ENCODE data around the gene MCFD2.

DNA sequence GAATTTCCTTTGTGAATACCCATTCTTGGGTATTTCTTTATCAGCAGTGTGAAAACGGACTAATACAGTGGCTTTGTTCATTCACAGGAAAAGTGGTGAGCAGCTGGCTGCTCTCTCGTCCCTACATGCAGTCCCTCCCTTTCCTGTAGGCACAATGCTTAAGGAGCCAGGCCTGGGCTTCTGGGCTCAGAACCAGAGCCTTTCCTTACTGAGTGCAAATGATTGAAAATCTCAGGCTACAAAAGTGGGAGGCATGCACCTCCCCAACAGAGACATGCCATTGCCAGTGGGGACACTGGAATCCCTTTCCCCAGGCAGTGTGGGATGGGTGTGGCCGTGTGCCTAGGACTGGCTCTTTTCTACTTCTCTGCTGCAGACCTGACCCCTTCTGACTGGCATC, 61.3 kb downstream of the MCFD2 start:
- TF ChIP-seq, protein P1, sequence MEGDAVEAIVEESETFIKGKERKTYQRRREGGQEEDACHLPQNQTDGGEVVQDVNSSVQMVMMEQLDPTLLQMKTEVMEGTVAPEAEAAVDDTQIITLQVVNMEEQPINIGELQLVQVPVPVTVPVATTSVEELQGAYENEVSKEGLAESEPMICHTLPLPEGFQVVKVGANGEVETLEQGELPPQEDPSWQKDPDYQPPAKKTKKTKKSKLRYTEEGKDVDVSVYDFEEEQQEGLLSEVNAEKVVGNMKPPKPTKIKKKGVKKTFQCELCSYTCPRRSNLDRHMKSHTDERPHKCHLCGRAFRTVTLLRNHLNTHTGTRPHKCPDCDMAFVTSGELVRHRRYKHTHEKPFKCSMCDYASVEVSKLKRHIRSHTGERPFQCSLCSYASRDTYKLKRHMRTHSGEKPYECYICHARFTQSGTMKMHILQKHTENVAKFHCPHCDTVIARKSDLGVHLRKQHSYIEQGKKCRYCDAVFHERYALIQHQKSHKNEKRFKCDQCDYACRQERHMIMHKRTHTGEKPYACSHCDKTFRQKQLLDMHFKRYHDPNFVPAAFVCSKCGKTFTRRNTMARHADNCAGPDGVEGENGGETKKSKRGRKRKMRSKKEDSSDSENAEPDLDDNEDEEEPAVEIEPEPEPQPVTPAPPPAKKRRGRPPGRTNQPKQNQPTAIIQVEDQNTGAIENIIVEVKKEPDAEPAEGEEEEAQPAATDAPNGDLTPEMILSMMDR (IDR thresholded peaks at IDR 0.05; ENCODE audit: insufficient read depth, low read depth, low read length): no peak
- no peak for TF ChIP-seq EZH2 (IDR thresholded peaks at IDR 0.05; ENCODE audit: insufficient read depth, low read length)

Data from astrocyte (in vitro differentiated cells and primary cell).